ENCODE measurements around the gene FAAH2.
"Not testable (repeated sequence)": the region's sequence is repeated elsewhere in the genome, so short reads cannot be mapped to it uniquely, and the experiment has no call there.

Gene FAAH2

DNA sequence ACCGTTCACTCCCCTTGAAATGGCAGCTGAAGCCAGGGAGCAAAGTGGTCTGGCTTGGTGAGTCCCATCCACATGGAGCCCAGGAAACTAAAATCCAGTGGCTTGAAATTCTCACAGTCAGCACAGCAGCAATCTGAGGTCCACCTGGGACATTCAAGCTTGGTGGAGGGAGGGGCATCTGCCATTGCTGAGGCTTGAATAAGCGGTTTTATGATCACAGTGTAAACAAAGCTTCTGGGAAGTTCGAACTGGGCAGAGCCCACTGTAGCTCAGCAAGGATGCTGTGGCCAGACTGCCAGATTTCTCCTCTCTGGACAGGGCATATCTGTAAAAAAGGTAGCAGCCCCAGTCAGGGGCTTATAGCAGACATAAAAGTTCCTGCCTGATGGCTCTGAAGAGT lies 15.5 kb upstream of the FAAH2 start:
- H3K27ac ChIP-seq = no peak overlapping the region
- TF ChIP-seq, protein P1, sequence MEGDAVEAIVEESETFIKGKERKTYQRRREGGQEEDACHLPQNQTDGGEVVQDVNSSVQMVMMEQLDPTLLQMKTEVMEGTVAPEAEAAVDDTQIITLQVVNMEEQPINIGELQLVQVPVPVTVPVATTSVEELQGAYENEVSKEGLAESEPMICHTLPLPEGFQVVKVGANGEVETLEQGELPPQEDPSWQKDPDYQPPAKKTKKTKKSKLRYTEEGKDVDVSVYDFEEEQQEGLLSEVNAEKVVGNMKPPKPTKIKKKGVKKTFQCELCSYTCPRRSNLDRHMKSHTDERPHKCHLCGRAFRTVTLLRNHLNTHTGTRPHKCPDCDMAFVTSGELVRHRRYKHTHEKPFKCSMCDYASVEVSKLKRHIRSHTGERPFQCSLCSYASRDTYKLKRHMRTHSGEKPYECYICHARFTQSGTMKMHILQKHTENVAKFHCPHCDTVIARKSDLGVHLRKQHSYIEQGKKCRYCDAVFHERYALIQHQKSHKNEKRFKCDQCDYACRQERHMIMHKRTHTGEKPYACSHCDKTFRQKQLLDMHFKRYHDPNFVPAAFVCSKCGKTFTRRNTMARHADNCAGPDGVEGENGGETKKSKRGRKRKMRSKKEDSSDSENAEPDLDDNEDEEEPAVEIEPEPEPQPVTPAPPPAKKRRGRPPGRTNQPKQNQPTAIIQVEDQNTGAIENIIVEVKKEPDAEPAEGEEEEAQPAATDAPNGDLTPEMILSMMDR (IDR thresholded peaks at IDR 0.05) = no peak
- TF ChIP-seq ZFX (IDR thresholded peaks at IDR 0.05; ENCODE audit: borderline replicate concordance) = no peak

DNA sequence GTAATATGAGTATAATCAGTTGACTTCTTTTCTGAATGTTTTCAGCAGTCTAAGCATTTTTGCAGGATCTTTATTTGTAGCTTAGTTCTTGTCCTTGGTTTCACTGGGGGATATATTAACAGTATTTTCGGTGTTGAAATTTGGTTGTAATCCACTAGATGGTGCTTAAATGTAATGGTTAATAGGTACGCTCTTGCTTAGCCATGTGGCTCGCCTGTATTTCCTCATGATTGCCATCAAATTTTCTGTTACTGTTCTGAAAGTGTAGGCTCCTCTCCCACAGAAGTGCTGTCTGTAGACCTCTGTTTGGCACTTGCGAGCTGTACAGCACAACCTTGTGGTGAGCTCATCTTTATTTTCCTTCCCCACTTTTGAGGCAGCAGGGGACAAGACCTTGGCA lies 3.9 kb upstream of the FAAH2 start:
- no peak for TF ChIP-seq ZFX (IDR thresholded peaks at IDR 0.05; ENCODE audit: borderline replicate concordance)
- no peak overlapping the region for H3K27ac ChIP-seq

DNA sequence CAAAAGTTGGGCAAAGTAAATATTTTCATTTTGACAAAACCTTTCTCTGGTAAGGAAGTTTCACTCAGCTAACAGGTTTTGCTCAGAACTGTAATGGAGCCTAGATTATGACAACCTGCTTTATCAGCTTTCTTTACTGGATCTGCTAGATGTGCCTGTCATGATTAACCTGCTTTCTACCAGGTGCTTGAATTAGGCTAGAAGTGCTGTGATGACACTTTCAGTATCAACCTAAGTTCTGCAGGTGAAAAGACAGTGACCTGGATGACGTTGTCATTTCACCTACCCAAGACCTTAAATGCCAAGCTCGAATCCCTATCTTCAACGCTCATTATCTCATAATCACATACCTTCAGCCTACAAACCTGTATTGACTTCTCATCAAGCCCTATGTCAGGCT lies 1.5 kb upstream of the FAAH2 start:
- TF ChIP-seq ZFX (IDR thresholded peaks at IDR 0.05; ENCODE audit: borderline replicate concordance) = no peak
- TF ChIP-seq, protein P1 (IDR thresholded peaks at IDR 0.05) = no peak
- no peak overlapping the region for H3K27ac ChIP-seq

DNA sequence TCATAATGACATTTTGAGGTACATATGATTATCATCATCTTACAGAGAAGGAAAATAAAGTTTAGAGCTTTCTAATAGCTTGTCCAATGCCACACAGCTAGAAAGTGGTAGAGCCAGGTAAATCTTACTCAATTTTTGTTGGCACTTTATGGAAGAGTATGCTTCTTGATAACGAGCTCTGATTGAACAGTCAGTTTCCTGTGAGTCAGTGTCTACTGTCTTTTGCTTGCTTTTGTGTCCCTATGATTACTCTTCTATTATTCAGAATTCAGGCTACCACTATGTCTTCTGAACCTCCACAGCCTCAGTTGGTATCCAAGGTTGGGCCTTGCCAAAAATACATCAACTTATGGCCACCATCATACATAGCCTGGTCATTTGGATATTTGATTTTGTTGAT lies 2.6 kb downstream of the FAAH2 start:
- TF ChIP-seq, protein P1 (IDR thresholded peaks at IDR 0.05) = no peak
- TF ChIP-seq ZFX (IDR thresholded peaks at IDR 0.05; ENCODE audit: borderline replicate concordance) = no peak
- no peak overlapping the region for H3K27ac ChIP-seq

DNA sequence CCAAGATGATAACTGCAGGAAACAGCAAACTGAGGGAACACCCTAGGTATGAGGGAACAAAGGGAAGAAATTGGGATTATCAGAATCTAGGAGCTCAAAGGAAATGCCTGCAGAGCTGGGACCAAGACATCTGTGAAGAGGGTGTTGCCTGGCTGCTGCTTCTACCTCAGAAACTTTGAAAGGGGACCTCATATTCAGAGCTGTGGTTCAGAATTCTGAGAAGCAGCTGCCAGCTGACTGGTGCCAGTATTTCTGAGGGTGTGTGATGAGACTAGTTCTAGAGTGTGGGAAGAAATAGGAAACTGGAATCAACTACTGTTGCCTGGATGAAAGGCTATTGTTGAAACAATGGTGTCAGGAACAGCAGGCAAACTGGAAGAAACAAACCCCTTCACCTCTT lies 8.5 kb downstream of the FAAH2 start:
- TF ChIP-seq, protein P1 (IDR thresholded peaks at IDR 0.05) = no peak
- TF ChIP-seq ZFX (IDR thresholded peaks at IDR 0.05; ENCODE audit: borderline replicate concordance) = no peak
- H3K27ac ChIP-seq = no peak overlapping the region

DNA sequence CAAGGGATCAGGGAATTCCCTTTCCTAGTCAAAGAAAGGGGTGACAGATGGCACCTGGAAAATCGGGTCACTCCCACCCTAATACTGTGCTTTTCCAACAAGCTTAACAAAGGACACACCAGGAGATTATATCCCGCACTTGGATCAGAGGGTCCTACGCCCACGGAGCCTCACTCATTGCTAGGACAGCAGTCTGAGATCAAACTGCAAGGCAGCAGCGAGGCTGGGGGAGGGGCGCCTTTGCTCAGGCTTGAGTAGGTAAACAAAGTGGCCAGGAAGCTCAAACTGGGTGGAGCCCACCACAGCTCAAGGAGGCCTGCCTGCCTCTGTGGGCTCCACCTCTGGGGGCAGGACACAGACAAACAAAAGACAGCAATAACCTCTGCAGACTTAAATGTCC lies 9.2 kb downstream of the FAAH2 start:
- not testable (repeated sequence) for H3K27ac ChIP-seq

DNA sequence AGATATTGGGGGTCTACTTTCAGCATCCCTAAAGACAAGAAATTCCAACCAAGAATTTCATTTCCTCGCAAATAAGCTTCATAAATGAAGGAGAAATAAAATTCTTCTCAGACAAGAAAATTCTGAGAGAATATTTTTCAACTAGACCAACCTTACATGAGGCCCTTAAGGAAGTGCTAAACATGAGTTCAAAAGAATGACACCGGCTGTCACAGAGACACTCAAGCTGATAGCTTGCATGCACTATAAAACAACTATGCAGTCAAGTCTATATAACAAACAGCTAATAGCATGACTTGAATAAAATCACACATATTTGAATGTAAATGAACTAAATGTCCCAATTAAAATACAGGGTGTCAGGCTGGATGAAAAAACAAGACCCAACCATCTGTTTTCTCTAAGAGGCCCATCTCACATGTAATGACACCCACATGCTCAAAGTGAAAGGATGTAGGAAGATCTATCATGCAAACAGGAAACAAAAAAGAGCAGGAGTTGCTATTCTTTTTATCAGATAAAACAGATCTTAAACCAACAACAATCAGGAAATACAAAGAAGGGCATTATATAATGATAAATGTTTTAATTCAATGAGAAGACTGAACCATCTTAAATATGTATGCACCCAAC lies 27.2 kb downstream of the FAAH2 start:
- H3K27ac ChIP-seq = no peak overlapping the region
- TF ChIP-seq ZFX (IDR thresholded peaks at IDR 0.05; ENCODE audit: borderline replicate concordance) = no peak

DNA sequence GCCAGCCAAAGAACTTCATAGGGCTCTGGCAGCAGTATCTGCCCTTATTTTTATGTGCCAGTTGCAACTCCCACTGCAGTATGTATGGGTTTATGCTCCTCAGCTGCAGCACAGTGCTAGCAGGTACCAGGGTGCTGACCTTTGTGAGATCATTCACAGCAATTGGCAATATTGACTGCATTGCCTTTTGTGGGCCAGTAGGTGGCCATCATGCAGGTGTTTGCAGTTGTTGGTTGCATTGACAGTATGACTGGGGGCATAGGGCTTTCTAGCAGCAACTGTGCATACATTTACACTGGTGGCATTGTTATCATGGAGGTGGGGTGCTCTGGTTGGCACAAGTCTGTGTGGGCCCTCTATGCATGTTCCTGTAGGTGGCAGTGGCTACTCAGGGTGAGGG lies 42.5 kb downstream of the FAAH2 start:
- no peak for TF ChIP-seq ZFX (IDR thresholded peaks at IDR 0.05; ENCODE audit: borderline replicate concordance)
- TF ChIP-seq, protein P1 (IDR thresholded peaks at IDR 0.05) = peak; percentile 5; the same call in 1 of the 2 replicates
- no peak overlapping the region for H3K27ac ChIP-seq

DNA sequence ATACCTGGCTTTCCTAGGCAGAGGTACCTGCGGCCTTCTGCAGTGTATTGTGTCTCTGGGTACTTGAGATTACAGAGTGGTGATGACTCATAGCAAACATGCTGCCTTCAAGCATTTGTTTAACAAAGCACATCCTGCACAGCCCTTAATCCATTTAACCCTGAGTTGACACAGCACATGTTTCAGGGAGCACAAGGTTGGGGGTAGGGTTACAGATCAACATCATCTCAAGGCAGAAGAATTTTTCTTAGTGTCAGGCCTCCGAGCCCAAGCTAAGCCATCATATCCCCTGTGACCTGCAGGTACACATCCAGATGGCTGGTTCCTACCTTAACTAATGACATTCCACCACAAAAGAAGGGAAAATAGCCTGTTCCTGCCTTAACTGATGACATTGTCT lies 49.3 kb downstream of the FAAH2 start:
- peak overlapping the region; percentile 59 for H3K27ac ChIP-seq
